ENCODE data around the gene TIAM1.
A peak's percentile ranks its signal among the peaks of the same experiment; 100 is the strongest.

The TIAM1 gene

GRCh38 chr21:31181082-31181750 is 162.8 kb downstream of the TIAM1 start:
- TF ChIP-seq, protein P1, sequence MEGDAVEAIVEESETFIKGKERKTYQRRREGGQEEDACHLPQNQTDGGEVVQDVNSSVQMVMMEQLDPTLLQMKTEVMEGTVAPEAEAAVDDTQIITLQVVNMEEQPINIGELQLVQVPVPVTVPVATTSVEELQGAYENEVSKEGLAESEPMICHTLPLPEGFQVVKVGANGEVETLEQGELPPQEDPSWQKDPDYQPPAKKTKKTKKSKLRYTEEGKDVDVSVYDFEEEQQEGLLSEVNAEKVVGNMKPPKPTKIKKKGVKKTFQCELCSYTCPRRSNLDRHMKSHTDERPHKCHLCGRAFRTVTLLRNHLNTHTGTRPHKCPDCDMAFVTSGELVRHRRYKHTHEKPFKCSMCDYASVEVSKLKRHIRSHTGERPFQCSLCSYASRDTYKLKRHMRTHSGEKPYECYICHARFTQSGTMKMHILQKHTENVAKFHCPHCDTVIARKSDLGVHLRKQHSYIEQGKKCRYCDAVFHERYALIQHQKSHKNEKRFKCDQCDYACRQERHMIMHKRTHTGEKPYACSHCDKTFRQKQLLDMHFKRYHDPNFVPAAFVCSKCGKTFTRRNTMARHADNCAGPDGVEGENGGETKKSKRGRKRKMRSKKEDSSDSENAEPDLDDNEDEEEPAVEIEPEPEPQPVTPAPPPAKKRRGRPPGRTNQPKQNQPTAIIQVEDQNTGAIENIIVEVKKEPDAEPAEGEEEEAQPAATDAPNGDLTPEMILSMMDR (IDR thresholded peaks at IDR 0.05; ENCODE audit: low read depth, low read length): no peak
- DNase-seq: no peak
- Histone ChIP-seq H3K27me3 (no peaks in the 10 kb centered on the region), H3K36me3 (no peaks in the 10 kb centered on the region), H3K4me1 (peaks cover 9% of the 10 kb centered on the region), H3K4me3 (ENCODE audit: low read depth, low read length) (no peak overlapping the region), H3K9me3 (no peaks in the 10 kb centered on the region)

- Histone ChIP-seq H3K4me3 (ENCODE audit: low read depth, low read length) (no peak overlapping the region), H3K27me3 (no peaks in the 10 kb centered on the region), H3K36me3 (no peaks in the 10 kb centered on the region), H3K4me1 (peaks cover 13% of the 10 kb centered on the region), H3K9me3 (no peaks in the 10 kb centered on the region)
- TF ChIP-seq, protein P1 (IDR thresholded peaks at IDR 0.05; ENCODE audit: low read depth, low read length): peak; percentile 74
- DNase-seq: peak; percentile 45
These were observed 163.6 kb downstream of the TIAM1 start for GRCh38 chr21:31180256-31181081.

- Histone ChIP-seq H3K27me3 (no peaks in the 10 kb centered on the region), H3K36me3 (no peaks in the 10 kb centered on the region), H3K9me3 (no peaks in the 10 kb centered on the region), H3K4me3 (ENCODE audit: low read depth, low read length) (no peak overlapping the region), H3K4me1 (peaks cover 30% of the 10 kb centered on the region)
- DNase-seq: no peak
- TF ChIP-seq, protein P1 (IDR thresholded peaks at IDR 0.05; ENCODE audit: low read depth, low read length): no peak
These were observed 167.3 kb downstream of the TIAM1 start for GRCh38 chr21:31176725-31177124.

- H3K36me3 ChIP-seq: no peaks in the 10 kb centered on the region
- TF ChIP-seq, protein P1 (IDR thresholded peaks at IDR 0.05; ENCODE audit: low read depth, low read length): peak; percentile 9; the same call in 1 of the 2 replicates
- no peaks in the 10 kb centered on the region for H3K27me3 ChIP-seq
- DNase-seq: no peak
- H3K4me3 ChIP-seq (ENCODE audit: low read depth, low read length): no peak overlapping the region
- H3K4me1 ChIP-seq: peaks cover 32% of the 10 kb centered on the region
- no peaks in the 10 kb centered on the region for H3K9me3 ChIP-seq
These were observed 167.9 kb downstream of the TIAM1 start for GRCh38 chr21:31176080-31176551.

DNA sequence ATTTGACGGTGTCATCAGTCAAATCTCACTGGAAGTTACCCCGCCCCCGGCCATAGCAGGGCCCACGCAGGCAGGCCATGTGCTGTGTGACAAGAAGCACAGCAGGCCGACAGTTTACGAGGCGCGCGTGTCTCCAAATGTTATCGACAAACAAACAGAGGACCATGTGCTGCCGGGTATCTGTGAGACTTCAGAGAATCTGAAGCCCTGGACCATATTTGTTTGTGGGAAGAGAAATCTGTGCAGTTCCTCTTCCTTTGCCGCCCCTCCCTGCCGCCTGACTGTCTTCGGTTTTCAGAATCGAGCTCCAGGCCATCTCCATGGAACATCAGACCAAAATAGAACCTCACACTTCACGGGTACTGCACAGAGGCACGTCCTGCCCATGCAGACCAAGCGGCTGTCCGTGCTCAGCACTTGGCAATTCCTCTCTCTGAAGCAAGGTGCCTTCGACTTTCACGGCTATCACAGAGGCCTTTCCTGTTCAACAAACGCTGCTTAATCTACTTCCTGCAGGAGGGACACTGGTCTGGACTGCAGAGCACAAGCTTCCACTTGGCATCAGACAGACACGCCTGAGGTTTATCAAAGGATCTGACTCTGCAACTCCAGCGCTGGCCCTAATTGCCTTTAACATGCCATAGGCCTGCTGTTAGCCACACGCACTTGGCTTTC is 170.0 kb downstream of the TIAM1 start:
- Histone ChIP-seq H3K4me1 (peaks cover 32% of the 10 kb centered on the region), H3K4me3 (ENCODE audit: low read depth, low read length) (peak overlapping the region; percentile 47), H3K9me3 (no peaks in the 10 kb centered on the region), H3K27me3 (no peaks in the 10 kb centered on the region), H3K36me3 (no peaks in the 10 kb centered on the region)
- DNase-seq: peak; percentile 86
- TF ChIP-seq, protein P1 (IDR thresholded peaks at IDR 0.05; ENCODE audit: low read depth, low read length): no peak; the same call in 1 of the 2 replicates

All from BE2C (cell line).